ENCODE data around the gene HIP1R.
"Not testable (repeated sequence)": the region's sequence is repeated elsewhere in the genome, so short reads cannot be mapped to it uniquely, and the experiment has no call there.

The HIP1R gene

DNA sequence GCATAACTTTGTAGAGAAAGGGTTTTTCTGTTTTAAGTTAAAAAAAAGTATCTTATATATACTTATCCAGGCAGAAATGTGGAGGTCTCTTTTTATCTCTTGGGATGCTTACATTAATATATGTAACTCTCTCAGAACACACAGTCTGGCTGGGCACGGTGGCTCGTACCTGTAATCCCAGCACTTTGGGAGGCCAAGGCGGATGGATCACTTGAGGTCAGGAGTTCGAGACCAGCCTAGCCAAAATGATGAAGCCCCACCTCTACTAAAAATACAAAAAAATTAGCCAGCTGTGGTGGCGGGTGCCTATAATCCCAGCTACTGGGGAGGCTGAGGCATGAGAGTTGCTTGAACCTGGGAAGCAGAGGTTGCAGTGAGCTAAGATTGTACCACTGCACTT, 41.0 kb downstream of the HIP1R start:
- H3K4me3 Mint-ChIP-seq; H3K27ac Mint-ChIP-seq; intact Hi-C loops (cut with micrococcal nuclease); H3K9me3 Mint-ChIP-seq: not testable (repeated sequence)
- H3K27me3 Mint-ChIP-seq = peaks cover 16% of the 10 kb centered on the region
- H3K4me1 Mint-ChIP-seq (ENCODE audit: low read depth) = peaks cover 82% of the 10 kb centered on the region
- H3K36me3 Mint-ChIP-seq (ENCODE audit: low read depth) = peaks cover 33% of the 10 kb centered on the region

DNA sequence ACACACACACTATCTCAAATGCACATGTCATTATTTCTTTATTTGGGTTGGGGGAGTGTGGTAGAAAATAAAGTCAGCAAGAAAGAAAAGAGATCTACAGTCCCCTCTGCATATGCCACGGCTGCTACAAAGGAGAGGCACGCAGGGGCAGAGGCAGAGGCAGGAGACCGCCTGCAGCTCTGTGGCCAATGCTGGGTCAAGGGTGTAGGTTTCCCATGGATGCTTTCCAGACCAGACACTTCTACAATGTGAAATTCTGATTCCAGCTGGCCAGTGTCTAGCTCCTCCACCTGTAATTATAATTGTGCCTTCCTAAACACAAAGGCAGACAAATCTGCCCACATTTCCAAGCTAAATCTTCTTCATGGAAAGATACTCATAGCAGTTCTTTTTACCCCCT, 41.5 kb downstream of the HIP1R start:
- intact Hi-C loops (cut with micrococcal nuclease) = no loop called here
- Mint-ChIP-seq H3K36me3 (ENCODE audit: low read depth) (peaks cover 33% of the 10 kb centered on the region), H3K4me1 (ENCODE audit: low read depth) (peaks cover 81% of the 10 kb centered on the region), H3K4me3 (no peak overlapping the region), H3K27me3 (peaks cover 16% of the 10 kb centered on the region), H3K9me3 (no peaks in the 10 kb centered on the region), H3K27ac (no peak overlapping the region)

DNA sequence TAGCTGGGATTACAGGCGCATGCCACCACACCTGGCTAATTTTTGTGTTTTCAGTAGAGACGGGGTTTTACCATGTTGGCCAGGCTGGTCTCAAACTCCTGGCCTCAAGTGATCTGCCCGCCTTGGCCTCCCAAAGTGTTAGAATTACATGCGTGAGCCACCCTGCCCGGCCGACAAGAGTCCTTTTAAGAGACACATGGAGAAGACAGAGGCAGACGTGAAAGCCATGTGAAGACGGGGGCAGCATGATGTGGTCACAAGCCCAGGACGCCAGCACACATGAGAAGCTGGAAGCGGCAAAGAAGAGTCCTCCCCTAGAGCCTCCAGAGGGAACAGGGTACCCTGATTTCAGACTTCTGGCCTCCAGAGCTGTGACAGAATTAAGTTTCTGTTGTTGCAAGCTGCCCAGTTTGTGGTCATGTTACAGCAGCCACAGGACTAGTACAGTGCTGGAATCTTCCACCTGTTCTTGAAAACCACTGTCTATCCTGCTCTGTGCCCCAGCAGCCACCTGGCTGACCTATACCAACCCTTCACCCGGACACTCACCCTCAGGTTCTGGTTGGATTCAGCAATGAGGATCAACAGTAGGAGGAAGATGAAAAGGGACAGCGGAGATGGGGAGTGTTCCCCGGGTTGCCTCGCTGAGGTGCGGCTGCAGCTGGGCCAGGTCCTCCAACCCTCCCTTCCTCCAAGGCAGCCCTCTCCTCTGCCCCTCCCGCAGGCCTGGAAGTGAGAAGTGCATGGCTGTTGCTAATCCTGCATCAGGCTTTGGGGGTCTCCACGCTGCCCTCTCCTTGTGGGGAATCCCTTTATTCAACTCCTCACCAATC, 43.7 kb downstream of the HIP1R start:
- peaks cover 73% of the 10 kb centered on the region for H3K4me1 Mint-ChIP-seq (ENCODE audit: low read depth)
- H3K27ac Mint-ChIP-seq = no peak overlapping the region
- peaks cover 16% of the 10 kb centered on the region for H3K27me3 Mint-ChIP-seq
- no peaks in the 10 kb centered on the region for H3K9me3 Mint-ChIP-seq
- peaks cover 33% of the 10 kb centered on the region for H3K36me3 Mint-ChIP-seq (ENCODE audit: low read depth)
- H3K4me3 Mint-ChIP-seq = no peak overlapping the region
- intact Hi-C loops (cut with micrococcal nuclease) = no loop called here

DNA sequence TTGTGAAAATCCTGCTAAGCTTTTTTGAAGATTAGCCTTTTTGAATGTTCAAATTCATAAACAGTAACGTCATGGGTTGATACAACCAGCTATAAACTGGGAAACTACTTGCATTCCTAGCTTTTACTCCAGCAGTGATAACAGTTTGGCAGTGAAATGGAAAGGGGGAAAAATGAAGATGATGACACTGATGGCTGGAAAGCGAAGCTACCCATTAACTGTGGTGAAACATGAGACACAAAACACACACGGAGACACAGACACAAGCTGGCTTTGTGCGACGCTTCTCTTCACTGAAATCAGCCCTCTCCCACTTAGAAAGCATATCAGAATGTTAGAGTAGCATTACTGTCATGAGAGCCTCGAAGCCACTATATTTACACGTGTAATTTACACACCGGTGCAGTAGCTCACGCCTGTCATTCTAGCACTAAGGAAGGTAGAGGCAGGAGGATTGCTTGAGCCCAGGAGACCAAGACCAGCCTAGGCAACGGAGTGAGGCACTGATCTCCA, 45.0 kb downstream of the HIP1R start:
- Mint-ChIP-seq H3K36me3 (ENCODE audit: low read depth) (peaks cover 33% of the 10 kb centered on the region), H3K27ac (no peak overlapping the region), H3K27me3 (peaks cover 16% of the 10 kb centered on the region), H3K9me3 (no peaks in the 10 kb centered on the region), H3K4me1 (ENCODE audit: low read depth) (peaks cover 74% of the 10 kb centered on the region), H3K4me3 (no peak overlapping the region)
- intact Hi-C loops (cut with micrococcal nuclease) = no loop called here

DNA sequence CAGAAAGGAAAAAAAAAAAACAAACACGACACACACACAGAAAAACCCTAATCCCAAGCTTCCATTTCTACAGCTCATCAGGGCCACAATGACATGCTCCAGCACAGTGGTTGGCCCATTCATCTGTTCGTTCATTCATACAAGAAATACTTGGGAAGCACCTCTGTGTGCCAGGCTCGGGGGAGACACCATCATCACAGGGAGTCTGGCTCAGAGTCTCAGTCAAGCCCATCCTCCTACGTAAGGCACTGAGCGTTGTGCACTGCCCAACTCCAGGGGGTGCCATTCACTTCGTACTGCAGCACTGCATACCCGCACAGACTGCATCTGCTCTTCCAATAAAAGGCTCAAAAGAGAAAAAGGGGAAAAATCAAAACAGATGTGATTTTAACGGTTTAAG, 45.4 kb downstream of the HIP1R start:
- H3K27ac Mint-ChIP-seq = no peak overlapping the region
- no peak overlapping the region for H3K4me3 Mint-ChIP-seq
- peaks cover 16% of the 10 kb centered on the region for H3K27me3 Mint-ChIP-seq
- peaks cover 70% of the 10 kb centered on the region for H3K4me1 Mint-ChIP-seq (ENCODE audit: low read depth)
- intact Hi-C loops (cut with micrococcal nuclease) = no loop called here
- H3K36me3 Mint-ChIP-seq (ENCODE audit: low read depth) = peaks cover 33% of the 10 kb centered on the region
- no peaks in the 10 kb centered on the region for H3K9me3 Mint-ChIP-seq

DNA sequence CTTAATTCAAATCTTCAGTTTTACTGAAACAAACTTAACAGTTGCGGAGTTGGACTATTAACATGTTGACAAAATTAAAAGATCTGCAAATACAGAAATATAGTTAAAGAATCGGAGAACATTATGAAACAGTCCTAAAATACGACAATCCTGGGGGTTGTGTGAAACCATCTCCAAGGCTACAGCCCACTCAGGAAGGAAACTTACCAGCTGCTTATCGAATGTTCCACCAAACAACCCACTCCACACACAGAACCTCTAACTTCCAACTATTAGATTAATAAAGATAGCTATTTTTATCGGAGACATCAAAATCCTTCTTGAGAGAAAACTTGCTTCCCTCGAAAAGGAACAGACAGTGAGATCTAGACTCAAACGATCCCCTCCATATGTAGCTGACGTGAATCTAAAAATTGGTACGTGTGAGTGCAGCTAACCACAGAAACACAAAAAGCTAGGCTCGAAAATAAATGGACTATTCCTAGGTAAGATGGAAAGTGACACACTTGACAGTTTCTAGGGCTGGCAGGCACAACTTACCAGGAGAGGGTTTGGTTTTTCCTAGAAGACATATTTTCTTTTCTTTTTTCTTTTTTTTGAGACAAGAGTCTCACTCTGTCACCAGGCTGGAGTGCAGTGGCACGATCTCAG, 47.8 kb downstream of the HIP1R start:
- H3K4me3 Mint-ChIP-seq = no peak overlapping the region
- intact Hi-C loops (cut with micrococcal nuclease) = no loop called here

DNA sequence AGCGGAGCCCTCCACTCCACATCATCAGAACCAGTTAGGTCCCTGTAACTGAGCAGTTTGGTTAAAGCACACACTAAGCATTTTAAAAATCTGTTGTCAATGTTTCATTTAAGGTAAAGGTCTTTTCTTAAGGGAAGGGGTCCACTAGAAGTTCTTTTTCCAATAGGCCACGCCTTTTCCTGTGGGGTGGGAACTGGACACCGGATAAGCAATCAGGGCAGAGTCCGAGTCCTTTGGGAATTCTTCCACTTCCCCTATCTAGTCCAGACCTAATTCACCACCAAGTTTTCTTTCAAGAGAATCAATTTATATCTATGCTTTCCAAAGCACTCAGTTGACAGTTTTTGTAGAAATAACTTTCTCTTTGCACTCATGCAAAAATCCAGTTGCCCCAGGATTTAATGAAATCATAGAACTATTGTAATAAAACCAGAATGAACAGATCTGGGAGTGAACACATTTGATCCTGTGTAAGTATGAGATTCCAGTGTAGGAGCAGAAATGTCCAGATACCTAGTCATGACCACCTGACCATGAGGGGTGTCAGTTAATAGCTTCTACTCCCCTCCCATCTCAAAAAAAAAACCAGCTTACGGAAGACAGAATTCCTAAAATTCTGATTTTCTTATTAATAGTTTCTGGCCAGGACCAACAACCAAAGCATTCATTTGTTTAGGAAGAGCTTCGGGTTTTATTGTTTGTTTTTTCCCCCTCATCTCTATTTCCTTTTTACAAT, 49.0 kb downstream of the HIP1R start:
- no peak overlapping the region for H3K4me3 Mint-ChIP-seq
- H3K4me1 Mint-ChIP-seq (ENCODE audit: low read depth) = peaks cover 73% of the 10 kb centered on the region
- no peaks in the 10 kb centered on the region for H3K9me3 Mint-ChIP-seq
- H3K27me3 Mint-ChIP-seq = peaks cover 11% of the 10 kb centered on the region
- intact Hi-C loops (cut with micrococcal nuclease) = no loop called here
- H3K36me3 Mint-ChIP-seq (ENCODE audit: low read depth) = peaks cover 16% of the 10 kb centered on the region
- H3K27ac Mint-ChIP-seq = no peak overlapping the region

More for the DNA sequence above, 47.8 kb downstream of the HIP1R start:
- Mint-ChIP-seq H3K4me1 (ENCODE audit: low read depth) (peaks cover 64% of the 10 kb centered on the region), H3K27me3 (peaks cover 16% of the 10 kb centered on the region), H3K36me3 (ENCODE audit: low read depth) (peaks cover 26% of the 10 kb centered on the region), H3K9me3 (no peaks in the 10 kb centered on the region), H3K27ac (no peak overlapping the region)

DNA sequence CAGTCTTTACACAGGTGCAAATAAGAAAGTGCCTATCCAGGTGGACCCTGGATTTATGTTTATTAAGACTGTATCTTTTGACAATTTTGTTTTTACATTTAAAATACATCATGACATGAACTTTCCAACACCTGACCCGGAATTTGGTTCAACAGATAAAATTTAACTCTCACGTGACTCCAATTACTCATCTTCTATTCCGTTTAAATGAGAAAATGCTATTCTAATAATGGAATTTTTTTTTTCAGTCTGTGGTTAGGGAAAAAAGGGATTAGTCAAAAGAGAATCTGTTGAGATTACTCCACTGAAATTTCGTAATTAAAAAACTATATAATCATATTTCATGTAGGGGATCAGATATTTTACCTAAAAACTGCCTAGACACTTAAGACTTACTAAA, 49.6 kb downstream of the HIP1R start:
- no peaks in the 10 kb centered on the region for H3K9me3 Mint-ChIP-seq
- H3K4me3 Mint-ChIP-seq = no peak overlapping the region
- peaks cover 73% of the 10 kb centered on the region for H3K4me1 Mint-ChIP-seq (ENCODE audit: low read depth)
- H3K27ac Mint-ChIP-seq = no peak overlapping the region
- H3K36me3 Mint-ChIP-seq (ENCODE audit: low read depth) = peaks cover 10% of the 10 kb centered on the region
- intact Hi-C loops (cut with micrococcal nuclease) = no loop called here
- peaks cover 5% of the 10 kb centered on the region for H3K27me3 Mint-ChIP-seq

DNA sequence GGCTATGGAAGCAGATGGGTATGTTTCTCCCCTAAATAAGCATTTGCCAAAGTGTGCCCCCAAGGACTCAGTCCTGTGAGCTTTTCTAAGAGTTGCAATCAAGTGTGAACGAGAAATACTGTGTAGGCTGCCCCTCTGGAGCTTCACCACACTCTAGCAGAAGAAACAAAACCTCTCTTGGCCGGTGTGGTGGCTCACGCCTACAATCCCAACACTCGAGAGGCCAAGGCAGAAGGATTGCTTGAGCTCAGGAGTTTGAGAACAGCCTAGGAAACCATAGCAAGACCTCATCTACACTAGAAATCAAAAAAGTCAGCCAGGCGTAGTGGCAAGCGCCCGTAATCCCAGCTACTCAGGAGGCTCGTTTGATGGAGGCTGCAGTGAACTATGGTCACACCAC, 50.9 kb downstream of the HIP1R start:
- Mint-ChIP-seq H3K27me3 (no peaks in the 10 kb centered on the region), H3K4me3 (no peak overlapping the region), H3K9me3 (no peaks in the 10 kb centered on the region), H3K27ac (no peak overlapping the region), H3K36me3 (ENCODE audit: low read depth) (no peaks in the 10 kb centered on the region), H3K4me1 (ENCODE audit: low read depth) (peaks cover 72% of the 10 kb centered on the region)
- intact Hi-C loops (cut with micrococcal nuclease) = no loop called here

DNA sequence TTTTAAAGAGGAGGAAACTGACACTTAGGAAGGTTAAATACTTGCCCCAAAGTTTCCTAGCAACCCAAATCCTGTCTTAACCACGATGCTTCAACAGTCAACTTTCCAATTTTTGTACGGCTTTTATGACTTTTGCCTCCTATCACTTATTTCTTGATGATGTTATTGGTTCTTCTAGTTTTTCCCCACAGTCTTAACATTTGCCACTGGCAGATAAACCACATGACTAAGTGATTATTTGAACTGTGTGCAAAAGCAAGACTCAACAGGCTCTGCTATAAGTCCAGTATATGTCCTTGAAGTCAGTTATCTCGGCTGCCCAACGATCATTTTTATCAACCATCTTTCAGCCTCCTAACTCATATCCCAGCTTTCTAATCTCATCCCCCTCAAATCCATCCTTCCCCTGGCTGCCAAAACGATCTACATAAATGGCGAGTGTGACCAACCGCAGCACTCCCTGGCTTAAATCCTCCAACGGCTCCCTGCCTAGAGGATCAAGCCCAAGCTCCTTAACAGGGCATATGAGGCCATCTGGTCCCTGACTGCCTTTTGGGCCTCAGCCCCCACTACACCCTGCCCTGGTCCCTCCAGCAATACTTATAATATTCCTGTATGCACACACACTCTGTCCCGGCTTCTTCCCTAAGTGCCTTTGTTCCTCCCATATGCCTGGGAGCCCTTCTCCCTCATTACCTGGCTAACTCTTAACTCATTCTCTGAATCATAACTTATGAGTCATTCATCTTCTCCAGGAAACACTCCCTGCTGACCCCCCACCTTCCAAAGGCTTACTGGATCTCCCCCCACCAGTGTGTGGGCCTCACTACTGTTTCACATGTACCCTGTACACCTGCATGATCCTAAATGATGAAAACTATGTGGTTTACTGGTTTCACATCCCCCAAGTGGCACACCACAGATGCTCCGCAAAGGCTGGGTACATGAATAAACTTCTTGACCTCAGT, 51.9 kb downstream of the HIP1R start:
- peak overlapping the region; percentile 86 for H3K27ac Mint-ChIP-seq
- no peaks in the 10 kb centered on the region for H3K27me3 Mint-ChIP-seq
- no peaks in the 10 kb centered on the region for H3K36me3 Mint-ChIP-seq (ENCODE audit: low read depth)
- H3K9me3 Mint-ChIP-seq = no peaks in the 10 kb centered on the region
- intact Hi-C loops (cut with micrococcal nuclease) = no loop called here
- no peak overlapping the region for H3K4me3 Mint-ChIP-seq
- H3K4me1 Mint-ChIP-seq (ENCODE audit: low read depth) = peaks cover 75% of the 10 kb centered on the region

DNA sequence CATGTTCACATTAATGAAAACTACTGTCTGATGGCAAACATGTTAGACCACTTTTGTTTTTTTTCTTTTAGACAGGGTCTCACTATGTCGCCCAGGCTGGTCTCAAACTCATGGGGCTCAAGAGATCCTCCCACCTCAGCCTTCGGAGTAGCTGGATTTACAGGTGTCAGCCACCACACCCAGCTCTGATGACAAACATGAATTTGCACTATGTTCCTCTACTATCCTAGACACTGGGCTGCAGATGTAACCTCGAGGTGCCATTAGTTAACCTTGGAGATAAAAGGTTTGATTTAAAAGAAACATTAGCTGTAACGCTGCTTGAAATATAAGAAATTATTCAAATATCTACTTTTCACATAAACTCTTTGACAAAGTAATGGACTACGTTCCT, 52.6 kb downstream of the HIP1R start:
- Mint-ChIP-seq H3K4me1 (ENCODE audit: low read depth) (peaks cover 80% of the 10 kb centered on the region), H3K27me3 (no peaks in the 10 kb centered on the region)
- intact Hi-C loops (cut with micrococcal nuclease) = loop anchor here (2.0 kb wide), 1 partner anchor 15 kb away; no protein-coding TSS in a partner anchor

DNA sequence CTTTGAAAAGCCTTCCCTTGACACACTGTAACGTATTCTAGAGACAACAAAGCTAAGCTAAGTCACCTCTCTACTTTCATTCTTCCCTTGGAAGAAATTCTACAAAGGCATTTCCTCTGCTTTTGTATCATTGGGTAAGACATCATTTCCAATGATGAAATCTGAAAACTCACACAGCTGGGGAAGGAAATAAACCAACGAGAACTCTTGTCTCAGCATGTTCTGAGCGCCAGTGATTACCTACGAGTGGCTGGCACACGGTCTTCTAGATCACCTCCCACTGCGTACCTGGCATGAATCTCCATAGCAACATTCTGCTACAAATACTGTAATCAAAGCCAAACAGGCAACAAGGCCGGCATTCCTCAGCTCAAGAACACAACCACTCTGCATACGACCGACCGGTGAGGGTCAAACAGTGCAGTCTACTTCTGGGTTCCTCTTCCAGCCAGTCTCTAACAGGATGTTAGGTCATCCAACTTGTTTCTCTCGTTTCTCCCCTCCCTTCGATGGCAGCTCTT, 53.0 kb downstream of the HIP1R start:
- intact Hi-C loops (cut with micrococcal nuclease) = loop anchor here (2.0 kb wide), 1 partner anchor 15 kb away; no protein-coding TSS in a partner anchor
- no peaks in the 10 kb centered on the region for H3K36me3 Mint-ChIP-seq (ENCODE audit: low read depth)
- H3K27ac Mint-ChIP-seq = peak overlapping the region; percentile 86
- no peaks in the 10 kb centered on the region for H3K27me3 Mint-ChIP-seq
- no peaks in the 10 kb centered on the region for H3K9me3 Mint-ChIP-seq
- H3K4me1 Mint-ChIP-seq (ENCODE audit: low read depth) = peaks cover 78% of the 10 kb centered on the region
- peak overlapping the region; percentile 76 for H3K4me3 Mint-ChIP-seq

More for the DNA sequence above, 52.6 kb downstream of the HIP1R start:
- Mint-ChIP-seq H3K9me3 (no peaks in the 10 kb centered on the region), H3K4me3 (peak overlapping the region; percentile 76), H3K36me3 (ENCODE audit: low read depth) (no peaks in the 10 kb centered on the region), H3K27ac (peak overlapping the region; percentile 86)

Data from dendritic cell treated with granulocyte-macrophage colony-stimulating factor and Interleukin-4, amounts not matched to agents 40 ng/mL and 50 ng/mL, for 4 days (primary cell).